A549 (cell line): Measurements from ENCODE around the gene GNB5.

Experiments
- JUN ChIP-seq, 2 experiments: fragments of >200 bp; sonication (Bioruptor Twin); formaldehyde crosslinking; IDR thresholded peaks; 2 replicates in 1 of 2; 3 replicates in 1 of 2; pipeline ENCODE4 v1.6.1; 2016 to 2017
- NPAS2 ChIP-seq: fragments of 250-450 bp; sonication (Bioruptor Pico); IDR thresholded peaks from 2 replicates; pipeline ENCODE4 v1.8.0; 2022; ENCODE audit warnings: mild to moderate bottlenecking, moderate library complexity, borderline replicate concordance
- POLR2A ChIP-seq: IDR thresholded peaks from 2 replicates; pipeline ENCODE4 v1.6.1; 2012; ENCODE audit warnings: mild to moderate bottlenecking, low read length
- ZFP36 ChIP-seq: fragments of 450-650 bp; IDR thresholded peaks from 2 replicates; pipeline ENCODE4 v1.6.1; 2014; ENCODE audit warnings: borderline replicate concordance; ENCODE audit not compliant: partially characterized antibody

- no peak for TF ChIP-seq NPAS2
- TF ChIP-seq POLR2A, result no peak
- TF ChIP-seq JUN (IDR thresholded peaks at IDR 0.05), result no peak
- no peak for TF ChIP-seq ZFP36
Measured at GRCh38 chr15:52068004-52068615, 123.1 kb downstream of the GNB5 start.
